D721Med (cell line): ENCODE measurements around the gene IMP3.

Experiments
- DNase-seq: peaks from one replicate; pipeline ENCODE4 v3.0.0; 2011; ENCODE audit warnings: low spot score; ENCODE audit not compliant: insufficient read length
- FAIRE-seq: peaks from 2 replicates; lab custom pipeline; 2011; peaks lifted over from hg19 to GRCh38; lab: Jason Lieb, UNC
- TF ChIP-seq, protein P1 (sequence below): IDR thresholded peaks from 2 replicates; pipeline ENCODE4 v1.5.1; 2012; ENCODE audit warnings: mild to moderate bottlenecking, control low read depth; ENCODE audit not compliant: insufficient read depth; ENCODE audit errors: missing control alignments

IMP3 gene

DNA sequence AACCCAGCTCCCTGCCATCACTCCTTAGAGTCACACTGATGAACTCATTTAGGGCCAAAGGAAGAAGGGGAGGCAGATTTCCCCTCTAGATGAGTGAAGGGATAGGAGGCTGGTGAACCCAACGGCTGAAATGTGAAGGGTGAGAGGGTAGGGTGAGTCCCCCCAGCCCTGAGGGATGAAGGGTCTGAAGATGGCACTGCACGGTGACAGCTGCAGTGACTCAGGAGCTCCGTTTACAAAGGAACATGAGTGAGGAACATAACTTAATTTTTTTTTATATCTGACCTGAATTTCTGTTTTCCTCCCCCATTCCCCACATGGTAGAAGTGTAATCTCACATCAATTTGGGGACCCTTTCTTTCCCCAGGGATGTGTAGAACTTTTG, 21.7 kb upstream of the IMP3 start:
- TF ChIP-seq, protein P1, sequence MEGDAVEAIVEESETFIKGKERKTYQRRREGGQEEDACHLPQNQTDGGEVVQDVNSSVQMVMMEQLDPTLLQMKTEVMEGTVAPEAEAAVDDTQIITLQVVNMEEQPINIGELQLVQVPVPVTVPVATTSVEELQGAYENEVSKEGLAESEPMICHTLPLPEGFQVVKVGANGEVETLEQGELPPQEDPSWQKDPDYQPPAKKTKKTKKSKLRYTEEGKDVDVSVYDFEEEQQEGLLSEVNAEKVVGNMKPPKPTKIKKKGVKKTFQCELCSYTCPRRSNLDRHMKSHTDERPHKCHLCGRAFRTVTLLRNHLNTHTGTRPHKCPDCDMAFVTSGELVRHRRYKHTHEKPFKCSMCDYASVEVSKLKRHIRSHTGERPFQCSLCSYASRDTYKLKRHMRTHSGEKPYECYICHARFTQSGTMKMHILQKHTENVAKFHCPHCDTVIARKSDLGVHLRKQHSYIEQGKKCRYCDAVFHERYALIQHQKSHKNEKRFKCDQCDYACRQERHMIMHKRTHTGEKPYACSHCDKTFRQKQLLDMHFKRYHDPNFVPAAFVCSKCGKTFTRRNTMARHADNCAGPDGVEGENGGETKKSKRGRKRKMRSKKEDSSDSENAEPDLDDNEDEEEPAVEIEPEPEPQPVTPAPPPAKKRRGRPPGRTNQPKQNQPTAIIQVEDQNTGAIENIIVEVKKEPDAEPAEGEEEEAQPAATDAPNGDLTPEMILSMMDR, result no peak
- FAIRE-seq, result no peak
- no peak for DNase-seq

GRCh38 chr15:75661100-75661755, 21.2 kb upstream of the IMP3 start:
- TF ChIP-seq, protein P1, result no peak
- FAIRE-seq, result no peak
- no peak for DNase-seq

DNA sequence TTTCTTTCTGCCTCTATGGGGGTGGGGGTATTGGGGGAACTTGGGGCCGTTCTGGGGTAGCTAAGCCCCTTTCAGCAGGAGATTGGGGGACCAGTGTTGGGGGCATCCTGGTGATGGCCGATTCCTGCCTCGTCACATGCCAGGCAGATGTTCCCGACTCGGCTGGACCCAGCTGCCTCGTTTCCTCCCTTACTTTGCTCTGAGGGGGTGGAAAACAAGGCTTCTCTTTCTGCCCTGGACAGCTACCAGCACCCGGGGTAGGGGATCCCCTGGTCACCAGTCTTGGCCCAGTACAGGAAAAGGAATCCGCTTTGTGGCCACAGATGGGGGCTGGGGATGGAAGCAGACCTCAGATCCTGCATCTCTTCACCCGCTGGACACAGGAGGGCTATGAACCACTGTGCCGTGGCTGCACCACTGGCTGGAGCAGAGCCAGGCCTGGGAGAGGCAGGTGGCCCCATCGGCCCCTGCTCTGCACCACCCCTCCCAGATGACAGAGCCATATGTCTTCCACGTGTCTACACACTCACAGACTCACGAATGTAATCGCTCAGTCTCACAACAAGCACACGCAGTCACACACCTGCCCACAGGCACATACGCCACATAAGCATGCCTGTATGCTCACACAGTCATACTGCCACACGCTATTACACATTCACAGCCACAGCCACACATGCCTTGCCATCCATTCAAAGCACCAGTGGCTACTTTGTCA, 20.1 kb upstream of the IMP3 start:
- FAIRE-seq (no peak), DNase-seq (no peak)
- TF ChIP-seq, protein P1, result no peak

GRCh38 chr15:75659141-75659771, 19.2 kb upstream of the IMP3 start:
- FAIRE-seq (no peak), DNase-seq (no peak)
- TF ChIP-seq, protein P1, result no peak

GRCh38 chr15:75656813-75657212, 16.8 kb upstream of the IMP3 start:
- TF ChIP-seq, protein P1, result no peak
- FAIRE-seq (no peak), DNase-seq (no peak)

DNA sequence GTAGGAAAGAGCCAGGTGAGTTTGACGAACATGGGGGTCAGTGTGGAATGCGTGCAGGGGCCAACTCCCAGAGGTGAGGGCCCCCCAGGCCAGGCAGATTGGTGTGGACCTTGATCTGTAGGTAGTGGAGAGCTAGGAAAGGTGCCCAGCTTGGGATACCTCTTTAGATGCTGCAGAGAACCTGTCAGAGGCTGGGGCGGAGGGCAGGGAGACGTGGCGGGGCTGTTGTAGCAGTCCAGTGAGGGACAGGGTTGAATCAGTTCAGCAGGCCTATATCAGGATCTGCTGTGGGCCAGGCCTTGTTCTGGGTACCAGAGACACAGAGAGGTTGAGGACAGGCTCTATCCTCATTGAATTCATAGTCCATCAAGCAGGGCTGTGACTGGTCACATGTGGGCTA, 16.3 kb upstream of the IMP3 start:
- no peak for FAIRE-seq
- TF ChIP-seq, protein P1, result no peak

More for the DNA sequence above, 16.3 kb upstream of the IMP3 start:
- DNase-seq, result no peak
